ENCODE results near the gene RRBP1.

RRBP1 gene

DNA sequence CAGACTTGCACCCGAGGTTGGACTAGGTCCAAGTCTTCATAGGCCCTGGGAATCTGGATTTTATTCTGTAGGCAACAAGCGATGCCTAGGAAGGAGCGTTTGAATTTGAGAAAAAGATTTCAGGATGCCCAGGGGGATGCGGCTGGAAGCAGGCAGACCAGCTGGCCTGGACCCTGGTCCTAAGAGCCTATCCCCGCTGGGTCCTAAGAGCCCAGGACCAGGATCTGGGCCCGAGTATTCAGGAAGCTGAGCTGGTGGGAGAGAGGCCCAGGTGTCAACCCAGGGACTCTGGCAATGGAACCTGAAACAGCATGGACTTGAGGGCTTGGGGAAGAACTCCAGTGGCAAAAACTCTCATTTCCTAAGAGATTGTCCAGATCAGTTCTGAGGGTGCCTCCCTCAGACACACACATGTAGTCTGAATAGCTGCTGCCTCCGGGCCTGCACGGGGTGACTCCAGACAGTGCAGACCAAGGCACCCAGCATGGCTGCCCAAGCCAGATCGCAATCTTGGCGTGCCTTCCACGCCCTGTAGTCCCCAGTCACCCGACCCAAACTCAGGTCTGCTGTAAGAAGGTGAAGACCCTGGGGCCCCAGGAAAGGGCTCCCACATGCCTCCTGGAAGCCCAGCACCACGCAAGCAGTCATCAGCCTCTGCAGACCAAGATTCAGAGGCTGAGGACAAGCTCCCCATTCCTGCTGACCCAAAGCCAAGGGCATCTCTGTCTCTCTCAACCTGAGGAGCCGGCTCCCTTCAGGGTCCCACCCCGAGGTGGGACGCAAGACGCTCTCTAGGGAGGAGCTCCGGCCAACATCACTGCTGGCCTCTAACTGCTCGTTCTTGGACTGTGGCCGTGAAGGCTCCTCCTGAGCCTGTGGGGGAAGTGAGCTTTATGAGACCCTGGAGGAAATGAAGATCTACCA is 34.4 kb downstream of the RRBP1 start:
- Histone ChIP-seq H3K27me3 (ENCODE audit: insufficient read depth, poor library complexity, severe bottlenecking) (no peaks in the 10 kb centered on the region), H3K27ac (ENCODE audit: poor library complexity, severe bottlenecking) (no peak overlapping the region), H3K4me3 (ENCODE audit: severe bottlenecking) (no peak overlapping the region), H3K36me3 (ENCODE audit: low read depth) (peaks cover 58% of the 10 kb centered on the region), H3K9me3 (ENCODE audit: severe bottlenecking) (no peaks in the 10 kb centered on the region), H3K4me1 (ENCODE audit: insufficient read depth, poor library complexity, severe bottlenecking) (no peaks in the 10 kb centered on the region)
- DNase-seq (ENCODE audit: low spot score) (peak; percentile 43), ATAC-seq (ENCODE audit: low read depth) (no peak)
- no peak for TF ChIP-seq CTCF (IDR thresholded peaks at IDR 0.05; ENCODE audit: poor library complexity, severe bottlenecking)

GRCh38 chr20:17646961-17647301 is 35.1 kb downstream of the RRBP1 start:
- Histone ChIP-seq H3K27ac (ENCODE audit: poor library complexity, severe bottlenecking) (no peak overlapping the region), H3K27me3 (ENCODE audit: insufficient read depth, poor library complexity, severe bottlenecking) (no peaks in the 10 kb centered on the region), H3K4me1 (ENCODE audit: insufficient read depth, poor library complexity, severe bottlenecking) (no peaks in the 10 kb centered on the region), H3K4me3 (ENCODE audit: severe bottlenecking) (no peak overlapping the region), H3K9me3 (ENCODE audit: severe bottlenecking) (no peaks in the 10 kb centered on the region), H3K36me3 (ENCODE audit: low read depth) (peaks cover 59% of the 10 kb centered on the region)
- DNase-seq (ENCODE audit: low spot score) (no peak), ATAC-seq (ENCODE audit: low read depth) (no peak)
- TF ChIP-seq CTCF (IDR thresholded peaks at IDR 0.05; ENCODE audit: poor library complexity, severe bottlenecking), result no peak

- DNase-seq (ENCODE audit: low spot score), result peak; percentile 44
- Histone ChIP-seq H3K4me1 (ENCODE audit: insufficient read depth, poor library complexity, severe bottlenecking) (no peaks in the 10 kb centered on the region), H3K9me3 (ENCODE audit: severe bottlenecking) (no peaks in the 10 kb centered on the region), H3K27me3 (ENCODE audit: insufficient read depth, poor library complexity, severe bottlenecking) (no peaks in the 10 kb centered on the region), H3K4me3 (ENCODE audit: severe bottlenecking) (no peak overlapping the region), H3K27ac (ENCODE audit: poor library complexity, severe bottlenecking) (no peak overlapping the region), H3K36me3 (ENCODE audit: low read depth) (peaks cover 59% of the 10 kb centered on the region)
- TF ChIP-seq CTCF (IDR thresholded peaks at IDR 0.05; ENCODE audit: poor library complexity, severe bottlenecking), result no peak
- no peak for ATAC-seq (ENCODE audit: low read depth)
Observed at GRCh38 chr20:17646209-17646960, 35.7 kb downstream of the RRBP1 start.

DNA sequence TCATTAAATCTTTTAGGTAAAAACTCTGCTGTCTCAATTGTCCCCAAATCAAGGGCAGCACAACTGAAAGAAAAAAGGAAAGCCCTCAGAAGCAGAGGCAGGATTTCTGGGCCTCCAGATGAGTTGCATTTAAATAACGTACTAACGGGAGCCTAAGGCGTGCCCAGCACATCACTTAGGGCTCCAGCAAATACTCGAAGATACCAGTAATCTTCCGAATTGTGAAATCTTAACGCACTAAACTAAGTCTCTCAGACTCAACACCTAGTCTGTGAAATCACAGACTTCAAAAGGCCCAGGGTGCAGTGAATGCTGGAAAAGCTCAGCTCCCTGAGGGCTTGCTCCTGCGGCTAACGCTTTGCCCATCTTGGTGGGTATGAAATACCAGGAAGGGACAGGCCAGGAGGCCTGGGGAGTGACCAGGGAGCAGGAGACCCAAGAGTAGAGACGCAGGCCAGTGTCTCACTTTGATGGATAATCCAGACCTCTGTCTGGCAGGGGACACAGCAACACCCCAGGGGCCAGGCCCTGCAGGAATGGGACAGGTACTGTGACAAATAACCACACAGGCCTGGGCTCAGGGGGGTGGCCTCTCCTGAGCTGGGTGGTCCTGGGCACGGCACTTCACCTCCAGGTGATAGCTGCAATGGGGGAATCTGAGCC is 36.4 kb downstream of the RRBP1 start:
- Histone ChIP-seq H3K36me3 (ENCODE audit: low read depth) (peaks cover 61% of the 10 kb centered on the region), H3K27ac (ENCODE audit: poor library complexity, severe bottlenecking) (no peak overlapping the region), H3K27me3 (ENCODE audit: insufficient read depth, poor library complexity, severe bottlenecking) (no peaks in the 10 kb centered on the region), H3K4me1 (ENCODE audit: insufficient read depth, poor library complexity, severe bottlenecking) (no peaks in the 10 kb centered on the region), H3K4me3 (ENCODE audit: severe bottlenecking) (no peak overlapping the region), H3K9me3 (ENCODE audit: severe bottlenecking) (no peaks in the 10 kb centered on the region)
- DNase-seq (ENCODE audit: low spot score) (no peak), ATAC-seq (ENCODE audit: low read depth) (no peak)
- TF ChIP-seq CTCF (IDR thresholded peaks at IDR 0.05; ENCODE audit: poor library complexity, severe bottlenecking), result no peak
